Measurements from ENCODE around the gene TGM6. TPM values are rescaled to one million over a fixed set of nuclear protein-coding genes. Genes with fewer than 3 reads are reported as not detected.

TGM6 gene
- total RNA-seq, 6 experiments from 2014 or later, result not detected

DNA sequence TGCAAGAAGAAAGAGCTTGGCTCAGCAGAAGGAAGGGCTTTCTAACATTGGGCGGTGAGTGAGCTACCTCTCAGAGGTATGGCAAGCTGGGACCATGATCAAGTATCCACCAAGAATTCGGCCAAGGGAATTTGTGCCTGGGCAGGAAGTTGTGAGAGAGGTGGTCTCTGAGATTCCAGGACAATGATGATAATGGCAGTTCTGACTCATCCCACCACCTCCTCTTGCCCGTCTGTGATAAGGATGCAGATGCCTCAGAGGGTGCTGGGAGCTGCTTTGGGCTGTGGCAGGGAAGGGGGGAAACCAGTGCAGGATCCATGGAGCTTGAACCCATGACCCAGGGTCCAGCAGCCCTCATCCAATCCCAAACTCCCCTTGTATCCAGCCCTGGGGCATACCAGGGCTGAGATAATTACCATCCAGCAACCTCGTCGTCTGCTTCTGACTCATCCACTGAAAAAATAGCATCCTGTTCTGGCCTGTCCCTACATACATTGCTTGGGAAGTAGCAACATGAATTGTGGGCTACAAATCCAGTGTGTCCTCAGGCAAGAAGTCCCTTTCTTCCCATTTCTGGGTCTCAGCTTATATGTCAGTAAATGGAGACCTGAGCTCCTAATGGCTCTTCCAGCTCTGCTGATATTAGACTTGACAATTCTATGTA is 5.9 kb downstream of the TGM6 start:
- Mint-ChIP-seq H3K4me1 (ENCODE audit: low read depth) (peaks cover 62% of the 10 kb centered on the region), H3K4me3 (peak overlapping the region; percentile 83), H3K36me3 (ENCODE audit: low read depth) (peaks cover 7% of the 10 kb centered on the region), H3K27ac (peak overlapping the region; percentile 98), H3K9me3 (peaks cover 5% of the 10 kb centered on the region; the same call in 1 of the 2 replicates), H3K27me3 (ENCODE audit: insufficient read depth) (peaks cover 3% of the 10 kb centered on the region)
- TF ChIP-seq, protein P1, sequence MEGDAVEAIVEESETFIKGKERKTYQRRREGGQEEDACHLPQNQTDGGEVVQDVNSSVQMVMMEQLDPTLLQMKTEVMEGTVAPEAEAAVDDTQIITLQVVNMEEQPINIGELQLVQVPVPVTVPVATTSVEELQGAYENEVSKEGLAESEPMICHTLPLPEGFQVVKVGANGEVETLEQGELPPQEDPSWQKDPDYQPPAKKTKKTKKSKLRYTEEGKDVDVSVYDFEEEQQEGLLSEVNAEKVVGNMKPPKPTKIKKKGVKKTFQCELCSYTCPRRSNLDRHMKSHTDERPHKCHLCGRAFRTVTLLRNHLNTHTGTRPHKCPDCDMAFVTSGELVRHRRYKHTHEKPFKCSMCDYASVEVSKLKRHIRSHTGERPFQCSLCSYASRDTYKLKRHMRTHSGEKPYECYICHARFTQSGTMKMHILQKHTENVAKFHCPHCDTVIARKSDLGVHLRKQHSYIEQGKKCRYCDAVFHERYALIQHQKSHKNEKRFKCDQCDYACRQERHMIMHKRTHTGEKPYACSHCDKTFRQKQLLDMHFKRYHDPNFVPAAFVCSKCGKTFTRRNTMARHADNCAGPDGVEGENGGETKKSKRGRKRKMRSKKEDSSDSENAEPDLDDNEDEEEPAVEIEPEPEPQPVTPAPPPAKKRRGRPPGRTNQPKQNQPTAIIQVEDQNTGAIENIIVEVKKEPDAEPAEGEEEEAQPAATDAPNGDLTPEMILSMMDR (IDR thresholded peaks at IDR 0.05), result no peak
- peak; percentile 88 for DNase-seq

GRCh38 chr20:2387180-2387577 is 6.5 kb downstream of the TGM6 start:
- Mint-ChIP-seq H3K4me3 (peak overlapping the region; percentile 83), H3K9me3 (peaks cover 5% of the 10 kb centered on the region; the same call in 1 of the 2 replicates), H3K27ac (peak overlapping the region; percentile 98), H3K27me3 (ENCODE audit: insufficient read depth) (peaks cover 6% of the 10 kb centered on the region), H3K4me1 (ENCODE audit: low read depth) (peaks cover 59% of the 10 kb centered on the region), H3K36me3 (ENCODE audit: low read depth) (peaks cover 7% of the 10 kb centered on the region)
- TF ChIP-seq, protein P1 (IDR thresholded peaks at IDR 0.05), result peak; percentile 86
- DNase-seq, result peak; percentile 46

- DNase-seq, result no peak
- TF ChIP-seq, protein P1 (IDR thresholded peaks at IDR 0.05), result peak; percentile 34; the same call in 1 of the 2 replicates
- H3K4me1 Mint-ChIP-seq (ENCODE audit: low read depth), result peaks cover 55% of the 10 kb centered on the region
- peaks cover 7% of the 10 kb centered on the region for H3K36me3 Mint-ChIP-seq (ENCODE audit: low read depth)
- H3K4me3 Mint-ChIP-seq, result no peak overlapping the region
- peak overlapping the region; percentile 98 for H3K27ac Mint-ChIP-seq
- H3K27me3 Mint-ChIP-seq (ENCODE audit: insufficient read depth), result peaks cover 6% of the 10 kb centered on the region
- peaks cover 5% of the 10 kb centered on the region; the same call in 1 of the 2 replicates for H3K9me3 Mint-ChIP-seq
Observed at GRCh38 chr20:2387580-2387979, 6.9 kb downstream of the TGM6 start.

- no peak overlapping the region for H3K27ac Mint-ChIP-seq
- H3K27me3 Mint-ChIP-seq (ENCODE audit: insufficient read depth), result peaks cover 6% of the 10 kb centered on the region
- peaks cover 19% of the 10 kb centered on the region for H3K4me1 Mint-ChIP-seq (ENCODE audit: low read depth)
- TF ChIP-seq, protein P1 (IDR thresholded peaks at IDR 0.05), result no peak
- no peaks in the 10 kb centered on the region for H3K36me3 Mint-ChIP-seq (ENCODE audit: low read depth)
- H3K9me3 Mint-ChIP-seq, result peaks cover 5% of the 10 kb centered on the region; the same call in 1 of the 2 replicates
- H3K4me3 Mint-ChIP-seq, result no peak overlapping the region
- no peak for DNase-seq
Observed at GRCh38 chr20:2390951-2391675, 10.4 kb downstream of the TGM6 start.

DNA sequence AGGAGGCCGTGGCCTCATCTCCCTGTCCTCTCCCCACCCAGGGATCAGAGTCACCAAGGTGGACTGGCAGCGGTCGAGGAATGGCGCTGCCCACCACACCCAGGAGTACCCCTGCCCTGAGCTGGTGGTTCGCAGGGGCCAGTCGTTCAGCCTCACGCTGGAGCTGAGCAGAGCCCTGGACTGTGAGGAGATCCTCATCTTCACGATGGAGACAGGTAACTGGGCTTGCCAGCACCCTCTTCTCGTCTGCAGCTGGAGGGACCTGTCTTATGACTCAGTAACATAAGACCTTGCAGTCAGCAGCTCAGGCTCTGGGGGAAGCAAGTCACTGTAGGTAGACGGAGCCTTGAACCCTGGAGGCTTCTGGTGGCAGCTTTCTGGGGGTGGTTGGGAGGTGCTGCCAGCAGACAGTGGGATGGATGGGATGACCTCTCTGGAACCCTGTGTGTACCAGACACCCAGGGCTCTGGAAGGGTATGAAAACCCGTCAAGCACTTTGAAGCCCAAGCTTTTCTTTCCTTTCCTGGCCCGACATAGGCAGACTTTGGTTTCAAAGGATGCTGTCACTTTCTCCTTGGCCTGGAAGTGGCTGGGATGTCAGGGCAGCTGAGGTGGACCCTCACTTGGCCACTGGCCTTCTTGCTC is 13.8 kb downstream of the TGM6 start:
- H3K36me3 Mint-ChIP-seq (ENCODE audit: low read depth), result peaks cover 4% of the 10 kb centered on the region; the same call in 1 of the 2 replicates
- peaks cover 6% of the 10 kb centered on the region for H3K27me3 Mint-ChIP-seq (ENCODE audit: insufficient read depth)
- H3K4me3 Mint-ChIP-seq, result no peak overlapping the region
- no peak overlapping the region for H3K27ac Mint-ChIP-seq
- H3K4me1 Mint-ChIP-seq (ENCODE audit: low read depth), result no peaks in the 10 kb centered on the region
- TF ChIP-seq, protein P1 (IDR thresholded peaks at IDR 0.05), result no peak
- H3K9me3 Mint-ChIP-seq, result no peaks in the 10 kb centered on the region
- DNase-seq, result no peak

Measured in HFFc6 (cell line).